Skeletal muscle satellite cell (primary cell): ENCODE results near the gene CAMTA1.

ENCODE experiments used
- H3K27me3 ChIP-seq: 2 replicates; pipeline ENCODE4 v1.7.0; 2013; ENCODE audit warnings: low read length; ENCODE audit not compliant: control insufficient read depth, insufficient read depth
- H3K36me3 ChIP-seq: 2 replicates; pipeline ENCODE4 v1.7.0; 2013; ENCODE audit warnings: mild to moderate bottlenecking, control low read depth, low read length; ENCODE audit not compliant: insufficient read depth
- H3K4me1 ChIP-seq: 2 replicates; pipeline ENCODE4 v1.7.0; 2013; ENCODE audit warnings: low read length; ENCODE audit not compliant: control insufficient read depth, insufficient read depth
- H3K4me2 ChIP-seq: 2 replicates; pipeline ENCODE4 v1.7.0; 2013; ENCODE audit warnings: mild to moderate bottlenecking, low read length
- H3K4me3 ChIP-seq: 2 replicates; pipeline ENCODE4 v1.7.0; 2013; ENCODE audit warnings: low read length
- H3K9ac ChIP-seq: 2 replicates; pipeline ENCODE4 v1.7.0; 2013; ENCODE audit warnings: mild to moderate bottlenecking, low read depth, low read length, moderate library complexity
- H3K9me3 ChIP-seq: replicated peaks from 2 replicates; pipeline ENCODE4 v1.7.0; 2013; ENCODE audit warnings: mild to moderate bottlenecking, control low read depth, low read length

Gene CAMTA1

DNA sequence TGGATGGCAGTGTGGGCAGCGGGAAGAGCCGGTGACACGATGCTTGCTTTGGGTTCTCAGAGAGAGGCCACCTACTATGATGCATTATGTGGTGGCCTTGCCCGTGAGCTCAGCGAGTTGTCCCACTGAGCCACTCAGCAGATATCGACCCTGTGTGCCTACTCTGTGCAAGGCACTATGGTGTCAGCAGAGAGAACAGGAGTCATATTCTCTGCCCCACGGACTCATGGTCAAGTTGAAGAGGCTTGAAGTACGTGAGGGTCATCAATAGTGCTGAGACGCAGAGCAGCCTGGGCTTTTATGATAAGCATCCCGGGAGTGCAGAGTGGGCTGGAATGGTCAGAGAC lies 466.2 kb downstream of the CAMTA1 start:
- peaks cover 12% of the 10 kb centered on the region for H3K4me1 ChIP-seq
- H3K36me3 ChIP-seq = no peaks in the 10 kb centered on the region
- no peaks in the 10 kb centered on the region for H3K27me3 ChIP-seq

DNA sequence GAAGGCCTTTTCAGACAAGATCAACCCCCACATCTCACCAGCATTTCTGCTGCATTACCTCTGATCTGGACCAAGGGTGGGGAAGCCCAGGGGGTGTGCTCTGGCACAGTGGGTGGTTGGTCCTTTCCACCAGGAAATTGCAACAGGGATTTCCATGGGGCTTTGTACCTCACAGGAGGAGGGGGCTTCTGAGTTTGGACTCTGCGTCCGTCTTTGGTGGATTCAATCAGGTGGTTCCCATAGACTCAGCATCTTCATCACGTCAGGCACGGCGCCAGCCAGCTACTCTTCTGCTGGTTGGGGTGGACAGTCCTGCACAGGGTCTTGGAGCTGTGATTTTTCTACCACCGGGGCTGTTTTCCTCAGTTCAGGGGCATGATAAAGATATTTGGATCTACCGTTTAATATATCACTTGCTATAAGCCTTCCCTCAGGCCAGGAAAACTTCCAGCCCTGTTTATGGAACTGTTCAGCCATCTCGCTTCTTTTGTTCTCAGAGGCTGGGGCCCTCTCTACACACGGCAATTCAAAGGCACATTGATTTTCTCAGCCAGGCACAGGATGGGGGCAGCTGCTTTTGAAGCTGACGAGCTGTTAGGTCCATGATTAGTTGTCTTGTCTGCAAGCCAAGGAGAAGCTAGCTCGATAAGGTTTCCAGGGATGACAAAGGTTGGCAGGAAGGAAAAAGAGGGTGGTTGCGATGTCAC lies 467.3 kb downstream of the CAMTA1 start:
- no peaks in the 10 kb centered on the region for H3K9me3 ChIP-seq
- H3K4me3 ChIP-seq = no peak overlapping the region
- no peak overlapping the region for H3K4me2 ChIP-seq
- no peaks in the 10 kb centered on the region for H3K27me3 ChIP-seq
- H3K9ac ChIP-seq = no peak overlapping the region
- no peaks in the 10 kb centered on the region for H3K36me3 ChIP-seq
- peaks cover 12% of the 10 kb centered on the region for H3K4me1 ChIP-seq

More for the DNA sequence above, 466.2 kb downstream of the CAMTA1 start:
- Histone ChIP-seq H3K4me2 (no peak overlapping the region), H3K9ac (no peak overlapping the region), H3K4me3 (no peak overlapping the region), H3K9me3 (no peaks in the 10 kb centered on the region)

DNA sequence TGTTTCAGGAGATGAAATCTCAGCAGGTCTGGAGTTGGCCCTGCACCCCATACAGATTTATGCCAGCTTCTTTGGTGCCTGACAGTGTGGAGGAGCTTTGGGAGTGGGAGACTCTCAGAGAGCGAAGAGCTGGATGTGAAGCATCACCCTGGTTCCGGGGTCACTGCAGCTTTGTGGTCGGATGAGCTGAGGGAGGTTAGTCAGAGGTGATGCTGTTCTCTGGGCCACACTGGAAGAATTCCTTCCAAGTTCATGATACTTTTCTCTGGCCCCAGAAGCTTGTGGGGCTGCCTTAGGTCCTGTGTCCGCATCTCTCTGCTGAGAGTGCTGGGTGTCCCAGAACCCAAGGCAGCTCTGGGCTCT lies 467.8 kb downstream of the CAMTA1 start:
- Histone ChIP-seq H3K27me3 (no peaks in the 10 kb centered on the region), H3K4me2 (no peak overlapping the region), H3K9ac (no peak overlapping the region), H3K36me3 (no peaks in the 10 kb centered on the region), H3K4me1 (peaks cover 12% of the 10 kb centered on the region), H3K4me3 (no peak overlapping the region), H3K9me3 (no peaks in the 10 kb centered on the region)

DNA sequence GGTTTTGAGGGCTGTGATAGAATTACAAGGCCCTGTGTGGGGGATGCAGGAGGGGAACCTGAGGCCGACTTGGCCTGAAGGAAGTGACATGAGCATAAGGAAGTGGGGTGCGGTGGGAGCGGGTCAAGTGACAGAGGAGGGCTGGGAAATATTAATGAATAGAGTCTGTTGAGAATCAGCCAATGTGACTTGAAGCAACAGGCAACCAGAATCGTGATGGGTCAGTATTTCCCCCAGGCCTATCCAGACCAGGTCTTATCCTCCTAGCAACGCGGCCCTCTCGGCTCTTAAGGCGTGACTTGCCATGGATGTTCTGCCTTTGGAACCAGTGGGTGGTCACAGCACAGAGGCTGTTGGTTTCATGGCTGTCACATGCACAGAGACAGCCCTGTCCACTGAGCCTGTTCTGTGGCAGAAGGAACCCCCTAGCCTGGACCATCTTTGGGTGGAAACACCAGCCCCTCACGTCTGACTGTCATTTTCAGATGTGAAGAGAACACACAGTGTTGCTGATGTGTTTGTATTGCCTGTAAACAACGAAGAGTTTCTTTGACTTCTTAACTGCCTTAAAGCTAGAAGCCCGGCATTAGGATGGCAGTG lies 468.8 kb downstream of the CAMTA1 start:
- no peak overlapping the region for H3K4me3 ChIP-seq
- H3K27me3 ChIP-seq = no peaks in the 10 kb centered on the region
- no peak overlapping the region for H3K4me2 ChIP-seq
- no peaks in the 10 kb centered on the region for H3K36me3 ChIP-seq
- H3K9ac ChIP-seq = no peak overlapping the region
- H3K4me1 ChIP-seq = peaks cover 12% of the 10 kb centered on the region
- H3K9me3 ChIP-seq = no peaks in the 10 kb centered on the region

DNA sequence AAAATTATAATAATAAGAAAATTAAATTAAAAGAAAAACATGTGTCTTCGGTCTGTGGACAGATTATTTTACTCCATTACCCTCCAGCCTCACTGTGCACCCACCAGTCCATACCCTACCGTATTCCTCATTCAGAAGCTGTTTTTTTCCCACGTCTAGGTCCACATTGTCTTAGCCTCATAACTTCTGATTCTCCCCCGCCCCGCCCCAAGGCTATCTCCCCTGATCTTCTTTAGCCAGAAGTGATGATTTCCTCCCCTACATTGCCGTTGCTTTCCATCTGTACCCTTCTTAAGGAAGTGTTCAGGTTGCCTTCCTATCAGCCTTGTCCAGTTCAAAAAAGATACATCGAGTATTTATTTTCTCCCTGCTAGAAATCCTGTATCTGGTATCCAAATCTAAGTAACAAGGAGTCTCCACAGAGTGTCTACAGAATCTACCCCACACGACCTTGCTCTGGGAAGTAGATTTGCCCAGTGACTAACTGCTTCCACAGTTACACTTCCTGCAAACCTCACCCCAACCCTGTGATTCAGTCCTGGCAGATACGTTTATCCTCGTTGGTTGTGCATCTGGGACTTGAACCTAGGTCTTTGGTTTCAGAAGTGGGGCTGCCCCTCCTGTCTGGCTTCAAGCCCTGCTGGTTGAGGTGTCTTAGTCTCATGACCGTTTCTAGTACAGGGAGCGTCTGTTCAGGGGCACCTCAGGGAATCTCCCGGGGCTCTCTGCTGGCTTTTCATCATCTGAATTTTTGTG lies 470.2 kb downstream of the CAMTA1 start:
- Histone ChIP-seq H3K4me1 (peaks cover 7% of the 10 kb centered on the region), H3K4me2 (no peak overlapping the region), H3K9me3 (no peaks in the 10 kb centered on the region), H3K4me3 (no peak overlapping the region), H3K36me3 (no peaks in the 10 kb centered on the region), H3K9ac (no peak overlapping the region), H3K27me3 (no peaks in the 10 kb centered on the region)

DNA sequence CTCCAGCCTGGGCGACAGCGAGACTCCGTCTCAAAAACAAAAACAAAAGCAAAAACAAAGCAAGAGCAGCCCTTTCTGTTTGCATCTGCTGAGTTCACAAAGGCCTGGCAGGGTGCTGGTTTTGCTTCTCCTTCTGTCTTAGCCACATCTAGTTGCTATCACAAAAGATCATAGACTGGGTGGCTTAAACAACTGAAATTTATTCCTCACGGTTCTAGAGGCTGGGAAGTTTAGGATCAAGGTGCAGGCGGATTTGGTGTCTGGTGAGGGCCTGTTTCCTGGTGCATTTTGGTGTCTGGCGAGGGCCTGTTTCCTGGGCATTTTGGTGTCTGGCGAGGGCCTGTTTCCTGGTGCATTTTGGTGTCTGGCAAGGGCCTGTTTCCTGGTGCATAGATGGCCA lies 471.3 kb downstream of the CAMTA1 start:
- Histone ChIP-seq H3K4me3 (no peak overlapping the region), H3K36me3 (no peaks in the 10 kb centered on the region), H3K9me3 (no peaks in the 10 kb centered on the region), H3K9ac (no peak overlapping the region), H3K27me3 (no peaks in the 10 kb centered on the region), H3K4me2 (no peak overlapping the region), H3K4me1 (peaks cover 7% of the 10 kb centered on the region)

DNA sequence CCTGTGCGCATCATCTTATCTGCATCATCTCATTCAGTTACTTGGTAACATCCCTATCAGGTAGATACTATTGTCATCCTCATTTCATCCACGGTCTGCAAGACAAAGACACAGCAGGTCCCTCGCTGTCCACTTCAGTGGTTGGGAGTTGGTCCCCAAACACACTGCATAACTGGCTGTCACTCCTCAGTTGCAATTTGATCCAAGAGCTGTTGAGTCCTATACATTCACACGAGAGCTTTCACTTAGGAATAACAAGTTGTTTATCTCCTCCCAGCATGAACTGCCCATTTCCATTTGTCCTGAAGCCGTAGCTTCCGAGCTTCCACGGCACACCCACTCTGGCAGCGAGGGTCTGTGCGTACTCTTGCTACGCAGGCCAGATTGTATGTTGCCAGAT lies 472.0 kb downstream of the CAMTA1 start:
- peaks cover 7% of the 10 kb centered on the region for H3K4me1 ChIP-seq
- H3K36me3 ChIP-seq = no peaks in the 10 kb centered on the region
- no peak overlapping the region for H3K4me3 ChIP-seq
- H3K27me3 ChIP-seq = no peaks in the 10 kb centered on the region
- no peak overlapping the region for H3K9ac ChIP-seq
- H3K9me3 ChIP-seq = no peaks in the 10 kb centered on the region
- H3K4me2 ChIP-seq = no peak overlapping the region

DNA sequence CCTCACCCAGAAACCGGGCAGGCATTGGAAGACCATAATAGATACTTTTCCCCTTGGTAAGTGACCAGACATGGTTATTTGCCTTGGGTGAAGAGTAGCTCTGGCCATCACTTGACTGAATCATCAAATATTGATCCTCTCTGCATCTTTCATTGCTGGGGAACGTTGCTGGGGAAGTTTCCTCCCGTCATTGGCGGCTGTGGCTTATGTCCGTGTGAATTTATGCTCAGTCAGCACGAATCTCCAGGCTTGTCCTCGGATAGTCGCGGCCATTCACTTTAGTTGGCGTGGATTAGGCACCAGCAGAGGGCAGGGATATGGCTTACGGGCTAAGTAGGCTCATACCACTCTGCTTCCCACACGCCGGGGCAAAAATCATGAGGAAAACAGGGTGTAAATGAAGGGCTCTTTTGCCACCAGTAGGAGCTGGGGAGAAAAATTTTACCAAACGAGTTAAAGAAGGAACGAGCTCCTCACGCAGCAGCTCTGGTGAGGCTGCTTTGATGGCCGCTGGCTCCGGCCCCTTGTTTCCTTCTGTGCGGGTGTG lies 473.4 kb downstream of the CAMTA1 start:
- H3K27me3 ChIP-seq = no peaks in the 10 kb centered on the region
- no peak overlapping the region for H3K4me2 ChIP-seq
- no peaks in the 10 kb centered on the region for H3K36me3 ChIP-seq
- H3K4me1 ChIP-seq = peaks cover 7% of the 10 kb centered on the region
- H3K9ac ChIP-seq = no peak overlapping the region
- no peak overlapping the region for H3K4me3 ChIP-seq
- no peaks in the 10 kb centered on the region for H3K9me3 ChIP-seq

DNA sequence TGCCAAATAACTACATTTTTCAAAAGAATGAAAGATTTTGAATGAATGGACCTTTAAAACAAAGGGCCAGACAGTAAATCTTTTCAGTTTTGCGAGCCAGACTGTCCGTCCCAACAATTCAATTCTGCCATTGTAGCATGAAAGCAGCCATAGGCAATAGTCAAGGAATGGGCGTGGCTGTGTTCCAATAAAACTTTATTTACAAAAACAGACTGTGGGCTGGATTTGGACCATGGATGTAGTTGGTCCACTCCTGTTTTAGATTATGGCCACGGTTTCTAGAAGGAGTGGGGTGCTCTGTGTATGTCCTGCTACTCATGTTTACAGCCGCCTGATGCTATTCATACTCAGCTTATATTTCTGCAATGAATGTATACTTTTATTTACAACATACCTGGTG lies 474.7 kb downstream of the CAMTA1 start:
- no peak overlapping the region for H3K9ac ChIP-seq
- no peaks in the 10 kb centered on the region for H3K9me3 ChIP-seq
- H3K4me2 ChIP-seq = no peak overlapping the region
- H3K4me3 ChIP-seq = no peak overlapping the region
- peaks cover 9% of the 10 kb centered on the region for H3K4me1 ChIP-seq
- no peaks in the 10 kb centered on the region for H3K27me3 ChIP-seq
- no peaks in the 10 kb centered on the region for H3K36me3 ChIP-seq

DNA sequence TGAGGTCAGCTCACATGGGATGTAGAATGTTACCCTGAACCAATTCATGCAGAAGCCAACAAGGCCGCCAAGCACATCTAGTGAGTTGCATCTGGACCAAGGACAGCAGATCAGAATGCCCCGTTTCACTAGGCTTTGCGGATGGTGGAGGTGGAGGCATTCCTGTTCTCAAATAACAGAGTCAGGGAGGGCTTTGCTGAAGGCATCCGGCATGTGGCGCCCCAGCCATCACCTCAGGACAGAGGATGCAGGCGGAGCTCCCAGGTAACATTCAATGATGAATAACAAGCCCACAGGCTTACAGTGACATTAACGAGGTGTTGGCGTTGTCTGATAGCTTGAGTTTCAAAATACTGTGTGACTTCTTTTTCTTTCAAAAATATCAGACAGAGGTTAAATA lies 476.2 kb downstream of the CAMTA1 start:
- Histone ChIP-seq H3K36me3 (no peaks in the 10 kb centered on the region), H3K9ac (no peak overlapping the region), H3K4me1 (peaks cover 16% of the 10 kb centered on the region), H3K4me2 (no peak overlapping the region), H3K27me3 (no peaks in the 10 kb centered on the region), H3K4me3 (no peak overlapping the region), H3K9me3 (no peaks in the 10 kb centered on the region)

DNA sequence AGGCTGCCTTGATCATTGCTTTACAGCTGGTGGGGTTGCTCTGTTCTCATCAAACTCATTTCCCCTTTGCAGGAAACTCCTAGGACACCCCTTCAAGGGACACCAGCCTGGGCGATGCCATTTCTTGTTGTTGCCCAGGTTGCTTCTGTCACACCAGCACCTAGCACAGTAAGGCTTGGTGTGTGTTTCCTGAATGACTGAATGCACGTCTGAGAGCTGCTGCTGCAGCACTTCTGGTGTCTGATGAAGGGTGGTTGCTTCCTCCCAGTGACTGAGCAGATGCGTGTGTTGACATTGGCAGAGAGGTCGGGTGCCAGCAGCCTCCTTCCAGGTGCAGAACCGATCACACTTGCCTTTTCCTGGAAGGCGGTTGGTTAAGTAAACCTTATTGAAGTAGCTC lies 477.4 kb downstream of the CAMTA1 start:
- peaks cover 28% of the 10 kb centered on the region for H3K4me1 ChIP-seq
- no peaks in the 10 kb centered on the region for H3K36me3 ChIP-seq
- H3K9me3 ChIP-seq = no peaks in the 10 kb centered on the region
- no peak overlapping the region for H3K4me3 ChIP-seq
- H3K9ac ChIP-seq = no peak overlapping the region
- no peak overlapping the region for H3K4me2 ChIP-seq
- H3K27me3 ChIP-seq = no peaks in the 10 kb centered on the region
